ENCODE data around the gene IGSF23. TPM values are rescaled to one million over a fixed set of nuclear protein-coding genes. Genes with fewer than 3 reads are reported as not detected.

Gene IGSF23
- total RNA-seq, 1 donor from 2014 or later = not detected

DNA sequence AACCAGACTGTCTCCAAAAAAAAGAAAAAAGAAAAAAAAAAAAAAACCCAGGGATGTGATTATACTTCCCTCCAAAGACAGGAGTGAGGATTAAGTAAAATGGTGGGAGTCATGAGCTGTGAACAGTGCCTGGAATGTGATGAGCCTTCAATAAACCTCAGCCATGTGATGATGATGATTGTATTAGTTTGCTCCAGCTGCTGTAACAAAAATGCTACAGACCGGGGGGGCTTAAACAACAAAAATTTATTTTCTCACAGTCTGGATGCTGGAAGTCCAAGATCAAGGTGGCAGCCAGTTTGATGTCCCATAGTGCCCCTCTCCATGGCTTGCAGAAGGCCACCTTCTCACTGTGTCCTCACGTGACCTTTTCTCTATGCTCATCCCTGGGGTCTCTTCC lies 21.4 kb downstream of the IGSF23 start:
- TF ChIP-seq, protein P1, sequence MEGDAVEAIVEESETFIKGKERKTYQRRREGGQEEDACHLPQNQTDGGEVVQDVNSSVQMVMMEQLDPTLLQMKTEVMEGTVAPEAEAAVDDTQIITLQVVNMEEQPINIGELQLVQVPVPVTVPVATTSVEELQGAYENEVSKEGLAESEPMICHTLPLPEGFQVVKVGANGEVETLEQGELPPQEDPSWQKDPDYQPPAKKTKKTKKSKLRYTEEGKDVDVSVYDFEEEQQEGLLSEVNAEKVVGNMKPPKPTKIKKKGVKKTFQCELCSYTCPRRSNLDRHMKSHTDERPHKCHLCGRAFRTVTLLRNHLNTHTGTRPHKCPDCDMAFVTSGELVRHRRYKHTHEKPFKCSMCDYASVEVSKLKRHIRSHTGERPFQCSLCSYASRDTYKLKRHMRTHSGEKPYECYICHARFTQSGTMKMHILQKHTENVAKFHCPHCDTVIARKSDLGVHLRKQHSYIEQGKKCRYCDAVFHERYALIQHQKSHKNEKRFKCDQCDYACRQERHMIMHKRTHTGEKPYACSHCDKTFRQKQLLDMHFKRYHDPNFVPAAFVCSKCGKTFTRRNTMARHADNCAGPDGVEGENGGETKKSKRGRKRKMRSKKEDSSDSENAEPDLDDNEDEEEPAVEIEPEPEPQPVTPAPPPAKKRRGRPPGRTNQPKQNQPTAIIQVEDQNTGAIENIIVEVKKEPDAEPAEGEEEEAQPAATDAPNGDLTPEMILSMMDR (IDR thresholded peaks at IDR 0.05; ENCODE audit: unreplicated experiment) = no peak
- peaks cover 47% of the 10 kb centered on the region for H3K4me1 Mint-ChIP-seq
- H3K27me3 Mint-ChIP-seq (ENCODE audit: low read depth) = peaks cover 4% of the 10 kb centered on the region
- H3K27ac Mint-ChIP-seq = no peak overlapping the region
- peaks cover 4% of the 10 kb centered on the region for H3K9me3 Mint-ChIP-seq
- DNase-seq (ENCODE audit: low spot score in 2 of 2, unreplicated experiment in 2 of 2) = no peak
- H3K36me3 Mint-ChIP-seq = no peaks in the 10 kb centered on the region
- no peak overlapping the region for H3K4me3 Mint-ChIP-seq

DNA sequence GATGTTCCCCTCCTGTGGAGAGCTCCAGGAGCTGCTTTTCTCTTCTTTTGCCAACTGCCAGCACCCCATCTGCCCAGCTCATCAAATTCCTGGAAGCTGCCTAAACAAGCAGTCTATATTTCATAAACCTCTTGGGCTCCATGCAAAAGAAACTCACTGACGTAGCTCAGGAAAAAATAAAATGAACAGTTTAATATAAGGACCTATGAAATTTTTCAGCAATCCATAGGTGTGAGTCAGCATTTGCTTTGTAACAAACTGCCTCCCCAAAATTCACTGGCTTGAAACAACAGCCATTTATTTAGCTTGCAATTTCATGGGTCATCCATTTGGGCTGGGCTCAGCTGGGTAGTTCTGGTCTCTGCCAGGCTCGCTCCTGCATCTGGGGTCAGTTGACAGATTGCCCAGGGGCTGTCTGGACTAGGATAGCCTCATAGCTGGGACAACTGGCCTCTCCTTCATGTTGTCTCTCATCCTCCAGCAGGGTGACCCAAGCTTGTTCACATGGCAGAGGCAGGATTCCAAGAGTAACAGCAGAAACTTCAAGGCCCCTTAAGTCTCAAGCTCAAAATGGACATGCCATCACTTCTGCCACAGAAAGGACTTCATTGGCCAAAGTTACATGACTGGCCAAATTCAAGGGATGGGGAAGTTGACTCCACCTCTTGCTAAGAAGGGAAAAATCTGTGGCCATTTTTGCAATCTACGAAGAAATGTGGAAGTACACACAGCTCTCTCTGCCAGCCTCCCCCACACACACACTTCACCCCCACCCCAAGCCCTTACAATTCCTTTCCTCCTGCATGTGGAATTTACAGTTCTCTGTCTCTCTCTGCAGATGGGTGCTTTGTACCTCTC lies 22.4 kb downstream of the IGSF23 start:
- Mint-ChIP-seq H3K36me3 (no peaks in the 10 kb centered on the region), H3K4me3 (no peak overlapping the region), H3K27ac (no peak overlapping the region), H3K27me3 (ENCODE audit: low read depth) (peaks cover 4% of the 10 kb centered on the region), H3K4me1 (peaks cover 48% of the 10 kb centered on the region), H3K9me3 (peaks cover 4% of the 10 kb centered on the region)
- no peak for DNase-seq (ENCODE audit: low spot score in 2 of 2, unreplicated experiment in 2 of 2)
- TF ChIP-seq, protein P1 (IDR thresholded peaks at IDR 0.05; ENCODE audit: unreplicated experiment) = no peak

DNA sequence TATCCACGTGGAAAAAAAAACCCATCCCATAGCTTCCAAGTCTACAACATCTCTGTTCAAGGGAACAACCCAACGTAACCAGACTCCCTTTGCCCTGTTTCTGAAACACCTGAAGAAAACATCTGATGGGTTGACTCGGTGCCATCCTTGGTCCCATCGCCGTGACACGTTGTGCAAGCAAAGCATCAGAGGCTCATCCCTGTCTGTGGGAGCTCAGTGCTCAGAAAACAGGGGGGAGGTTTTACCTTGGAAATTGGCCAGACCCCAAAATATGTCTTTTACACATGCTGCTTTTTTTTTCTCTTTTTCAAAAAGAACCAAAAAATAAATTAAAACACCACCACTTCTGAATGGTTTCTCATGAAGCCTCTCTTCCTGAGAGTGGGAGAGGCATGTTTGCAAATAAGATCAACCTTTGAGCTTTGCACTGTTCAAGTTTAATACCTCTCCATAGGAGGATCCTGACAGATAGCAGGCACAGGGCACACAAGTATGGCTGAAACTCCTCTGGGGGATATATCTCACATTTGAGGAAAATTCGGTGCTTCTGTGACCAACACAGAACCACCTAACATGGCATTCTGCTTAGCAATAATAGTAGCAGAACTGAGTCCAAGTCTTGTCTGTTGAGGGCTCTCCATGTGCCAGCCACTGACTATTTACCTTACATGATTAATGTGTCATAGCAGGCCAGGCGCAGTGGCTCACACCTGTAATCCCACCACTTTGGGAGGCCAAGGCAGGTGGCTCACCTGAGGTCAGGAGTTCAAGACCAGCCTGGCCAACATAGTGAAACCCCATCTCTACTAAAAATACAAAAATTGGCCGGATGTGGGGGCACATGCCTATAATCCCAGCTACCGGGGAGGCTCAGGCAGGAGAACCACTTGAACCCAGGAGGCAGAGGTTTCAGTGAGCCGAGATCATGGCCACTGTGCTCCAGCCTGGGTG lies 23.4 kb downstream of the IGSF23 start:
- H3K36me3 Mint-ChIP-seq = no peaks in the 10 kb centered on the region
- H3K4me1 Mint-ChIP-seq = peaks cover 48% of the 10 kb centered on the region
- no peak overlapping the region for H3K4me3 Mint-ChIP-seq
- no peak overlapping the region for H3K27ac Mint-ChIP-seq
- H3K9me3 Mint-ChIP-seq = peaks cover 4% of the 10 kb centered on the region
- DNase-seq (ENCODE audit: low spot score in 2 of 2, unreplicated experiment in 2 of 2) = no peak
- TF ChIP-seq, protein P1 (IDR thresholded peaks at IDR 0.05; ENCODE audit: unreplicated experiment) = no peak
- H3K27me3 Mint-ChIP-seq (ENCODE audit: low read depth) = peaks cover 9% of the 10 kb centered on the region

DNA sequence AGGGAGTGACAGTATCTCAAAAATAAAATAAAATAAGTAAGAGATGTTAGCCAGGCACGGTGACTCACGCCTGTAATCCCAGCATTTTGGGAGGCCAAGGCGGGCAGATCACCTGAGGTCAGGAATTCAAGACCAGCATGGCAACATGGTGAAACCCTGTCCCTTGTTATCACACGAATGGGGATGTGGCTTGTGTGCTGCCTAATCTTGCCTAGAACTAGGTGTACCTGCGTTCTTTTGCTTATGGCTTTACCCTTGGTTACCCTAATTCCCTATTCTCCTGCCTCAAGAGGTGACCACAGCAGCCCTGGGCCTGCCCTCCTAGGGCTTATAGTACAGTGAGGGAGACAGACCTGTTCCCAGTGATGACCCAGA lies 24.0 kb downstream of the IGSF23 start:
- Mint-ChIP-seq H3K27ac (no peak overlapping the region), H3K36me3 (no peaks in the 10 kb centered on the region), H3K4me3 (no peak overlapping the region), H3K27me3 (ENCODE audit: low read depth) (peaks cover 11% of the 10 kb centered on the region), H3K9me3 (peaks cover 4% of the 10 kb centered on the region), H3K4me1 (peaks cover 44% of the 10 kb centered on the region)
- TF ChIP-seq, protein P1 (IDR thresholded peaks at IDR 0.05; ENCODE audit: unreplicated experiment) = no peak
- no peak for DNase-seq (ENCODE audit: low spot score in 2 of 2, unreplicated experiment in 2 of 2)

DNA sequence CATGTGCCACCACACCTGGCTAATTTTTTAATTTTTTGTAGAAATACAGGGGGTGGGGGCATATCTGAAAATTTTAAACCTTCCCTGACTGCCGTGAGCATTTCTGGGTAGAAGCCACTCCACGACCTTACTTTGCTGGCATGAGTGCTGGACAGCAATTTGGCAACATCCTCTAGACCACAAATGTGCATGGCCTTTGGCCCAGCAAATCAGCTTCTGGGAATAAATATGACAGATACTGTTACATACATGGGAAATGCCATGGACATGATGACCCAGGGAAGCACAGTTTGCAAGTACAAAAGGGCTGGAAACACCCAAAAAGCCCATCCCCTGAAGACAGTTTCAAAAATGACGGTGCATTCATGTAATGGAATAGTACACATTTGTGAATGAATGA lies 27.2 kb downstream of the IGSF23 start:
- TF ChIP-seq, protein P1 (IDR thresholded peaks at IDR 0.05; ENCODE audit: unreplicated experiment) = no peak
- Mint-ChIP-seq H3K4me3 (no peak overlapping the region), H3K27ac (no peak overlapping the region), H3K36me3 (no peaks in the 10 kb centered on the region), H3K27me3 (ENCODE audit: low read depth) (peaks cover 12% of the 10 kb centered on the region), H3K4me1 (peaks cover 19% of the 10 kb centered on the region), H3K9me3 (no peaks in the 10 kb centered on the region)
- no peak for DNase-seq (ENCODE audit: low spot score in 2 of 2, unreplicated experiment in 2 of 2)

Data from mesothelial cell of epicardium (in vitro differentiated cells).